ENCODE data around the gene RIC3.
A peak's percentile ranks its signal among the peaks of the same experiment; 100 is the strongest.

The RIC3 gene

GRCh38 chr11:8071616-8072581 lies 96.9 kb downstream of the RIC3 start:
- TF ChIP-seq CTCF (IDR thresholded peaks at IDR 0.05; ENCODE audit: low read depth, low read length, poor library complexity, severe bottlenecking) (no peak), EZH2phosphoT487 (IDR thresholded peaks at IDR 0.05; ENCODE audit: borderline replicate concordance, low read length) (no peak)
- no peaks in the 10 kb centered on the region for H3K79me2 ChIP-seq (ENCODE audit: control insufficient read depth, low read length)
- no peaks in the 10 kb centered on the region for H3F3A ChIP-seq (ENCODE audit: control insufficient read depth, insufficient read depth)
- H3K27ac ChIP-seq (ENCODE audit: low read depth, low read length), result no peak overlapping the region
- no peaks in the 10 kb centered on the region for H3K36me3 ChIP-seq (ENCODE audit: control insufficient read depth, low read length)
- peaks cover 10% of the 10 kb centered on the region; the same call in 1 of the 2 replicates for H3K27me3 ChIP-seq (ENCODE audit: control insufficient read depth, low read length)
- no peaks in the 10 kb centered on the region for H3K9me2 ChIP-seq (replicated peaks; ENCODE audit: control insufficient read depth, low read length)
- no peaks in the 10 kb centered on the region for H3K9me3 ChIP-seq (ENCODE audit: control insufficient read depth, insufficient read depth, low read length)
- H3K4me1 ChIP-seq (ENCODE audit: control insufficient read depth, low read length), result peaks cover 6% of the 10 kb centered on the region
- H4K20me1 ChIP-seq (ENCODE audit: control insufficient read depth, insufficient read depth, low read depth, low read length), result no peaks in the 10 kb centered on the region
- no peak overlapping the region for H3K4me3 ChIP-seq (ENCODE audit: low read length)
- H3K4me2 ChIP-seq (ENCODE audit: low read length), result no peak overlapping the region

DNA sequence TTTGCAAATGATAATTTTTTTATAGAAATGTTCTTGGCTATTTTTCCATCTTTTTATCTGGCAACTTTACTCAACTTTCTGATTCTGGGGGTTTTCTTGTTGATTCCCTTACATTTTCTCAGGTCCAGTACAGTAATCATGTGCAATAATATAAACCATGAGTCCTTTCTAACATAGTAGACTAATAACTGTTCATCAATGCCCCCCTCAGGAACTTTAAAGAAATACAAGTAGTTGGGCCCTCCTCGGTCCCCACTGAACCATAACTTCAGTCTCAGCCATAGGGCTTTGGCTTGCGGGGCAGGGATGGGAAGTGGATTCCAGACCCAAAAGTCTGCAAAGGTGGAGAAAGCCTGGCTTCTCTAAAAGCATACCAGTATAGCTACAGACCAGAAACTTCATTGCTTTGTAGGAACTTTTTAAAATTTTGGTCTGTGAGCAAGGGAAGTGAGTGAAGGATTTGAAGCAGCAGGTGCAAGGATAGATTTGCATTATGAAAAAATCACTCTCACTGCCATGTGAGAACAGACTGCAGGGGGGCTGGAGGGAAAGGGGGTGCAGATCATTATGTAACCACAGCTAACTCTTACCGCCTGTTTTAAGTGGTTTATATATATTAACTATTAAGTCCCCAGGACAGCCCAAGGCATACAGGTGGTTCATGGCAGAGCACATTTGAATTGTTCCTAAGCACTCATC lies 98.3 kb downstream of the RIC3 start:
- H3K27ac ChIP-seq (ENCODE audit: low read depth, low read length), result no peak overlapping the region
- H3F3A ChIP-seq (ENCODE audit: control insufficient read depth, insufficient read depth), result no peaks in the 10 kb centered on the region
- no peak overlapping the region for H3K4me3 ChIP-seq (ENCODE audit: low read length)
- H3K9me3 ChIP-seq (ENCODE audit: control insufficient read depth, insufficient read depth, low read length), result no peaks in the 10 kb centered on the region
- peaks cover 8% of the 10 kb centered on the region; the same call in 1 of the 2 replicates for H3K27me3 ChIP-seq (ENCODE audit: control insufficient read depth, low read length)
- H4K20me1 ChIP-seq (ENCODE audit: control insufficient read depth, insufficient read depth, low read depth, low read length), result no peaks in the 10 kb centered on the region
- H3K4me2 ChIP-seq (ENCODE audit: low read length), result 0 out of 2 replicates have a peak overlapping the region, but pooled peaks have one; percentile 8
- peaks cover 6% of the 10 kb centered on the region for H3K4me1 ChIP-seq (ENCODE audit: control insufficient read depth, low read length)
- no peaks in the 10 kb centered on the region for H3K9me2 ChIP-seq (replicated peaks; ENCODE audit: control insufficient read depth, low read length)
- TF ChIP-seq EZH2phosphoT487 (IDR thresholded peaks at IDR 0.05; ENCODE audit: borderline replicate concordance, low read length) (no peak), CTCF (IDR thresholded peaks at IDR 0.05; ENCODE audit: low read depth, low read length, poor library complexity, severe bottlenecking) (peak; percentile 52)
- H3K36me3 ChIP-seq (ENCODE audit: control insufficient read depth, low read length), result no peaks in the 10 kb centered on the region
- no peaks in the 10 kb centered on the region for H3K79me2 ChIP-seq (ENCODE audit: control insufficient read depth, low read length)

DNA sequence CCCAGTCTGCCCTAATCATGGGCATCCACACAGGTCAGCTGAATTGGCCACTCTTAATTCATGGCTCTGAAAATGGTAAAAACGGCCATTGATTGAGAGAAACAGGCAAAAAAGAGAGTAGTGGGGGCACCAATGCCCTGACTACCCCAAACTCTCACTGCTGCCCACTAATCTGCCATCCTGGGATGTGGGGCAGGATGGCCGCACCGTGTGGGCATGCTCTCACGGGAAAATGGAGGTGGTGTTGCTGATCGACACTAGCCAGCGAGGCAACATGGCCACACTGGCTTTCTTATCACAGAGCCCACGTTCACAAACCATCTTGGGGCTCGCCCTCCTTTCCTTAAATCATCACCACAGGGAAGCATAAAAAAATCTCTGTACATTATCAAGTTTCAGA lies 99.1 kb downstream of the RIC3 start:
- H4K20me1 ChIP-seq (ENCODE audit: control insufficient read depth, insufficient read depth, low read depth, low read length), result no peaks in the 10 kb centered on the region
- no peaks in the 10 kb centered on the region for H3K79me2 ChIP-seq (ENCODE audit: control insufficient read depth, low read length)
- no peak overlapping the region for H3K4me2 ChIP-seq (ENCODE audit: low read length)
- peaks cover 8% of the 10 kb centered on the region; the same call in 1 of the 2 replicates for H3K27me3 ChIP-seq (ENCODE audit: control insufficient read depth, low read length)
- H3K4me3 ChIP-seq (ENCODE audit: low read length), result no peak overlapping the region
- H3K4me1 ChIP-seq (ENCODE audit: control insufficient read depth, low read length), result peaks cover 6% of the 10 kb centered on the region
- no peaks in the 10 kb centered on the region for H3K36me3 ChIP-seq (ENCODE audit: control insufficient read depth, low read length)
- TF ChIP-seq CTCF (IDR thresholded peaks at IDR 0.05; ENCODE audit: low read depth, low read length, poor library complexity, severe bottlenecking) (no peak), EZH2phosphoT487 (IDR thresholded peaks at IDR 0.05; ENCODE audit: borderline replicate concordance, low read length) (no peak)
- no peaks in the 10 kb centered on the region for H3K9me2 ChIP-seq (replicated peaks; ENCODE audit: control insufficient read depth, low read length)
- no peaks in the 10 kb centered on the region for H3F3A ChIP-seq (ENCODE audit: control insufficient read depth, insufficient read depth)
- H3K9me3 ChIP-seq (ENCODE audit: control insufficient read depth, insufficient read depth, low read length), result no peaks in the 10 kb centered on the region
- no peak overlapping the region for H3K27ac ChIP-seq (ENCODE audit: low read depth, low read length)

Measured in DOHH2 (cell line).